HG03442 (cell line): Measurements from ENCODE around the gene ARHGAP33.
"Not testable (repeated sequence)": the region's sequence is repeated elsewhere in the genome, so short reads cannot be mapped to it uniquely, and the experiment has no call there.

ENCODE experiments used
- ATAC-seq: cut with Tn5 transposase; IDR thresholded peaks from one replicate; pipeline ENCODE4 v1.9.1; 2021; ENCODE audit warnings: mild to moderate bottlenecking, moderate library complexity; ENCODE audit not compliant: unreplicated experiment

Gene ARHGAP33

GRCh38 chr19:35790981-35791813, 15.8 kb downstream of the ARHGAP33 start:
- ATAC-seq, result no peak

- no peak for ATAC-seq
Measured at GRCh38 chr19:35791814-35792279, 16.5 kb downstream of the ARHGAP33 start.

GRCh38 chr19:35792312-35792711, 16.9 kb downstream of the ARHGAP33 start:
- ATAC-seq, result no peak

- no peak for ATAC-seq
Measured at GRCh38 chr19:35792888-35793287, 17.5 kb downstream of the ARHGAP33 start.

GRCh38 chr19:35793381-35794165, 18.2 kb downstream of the ARHGAP33 start:
- no peak for ATAC-seq

- not testable (repeated sequence) for ATAC-seq
Measured at GRCh38 chr19:35795564-35795963, 20.2 kb downstream of the ARHGAP33 start.

GRCh38 chr19:35796645-35797542, 21.5 kb downstream of the ARHGAP33 start:
- no peak for ATAC-seq

- ATAC-seq, result no peak
Measured at GRCh38 chr19:35797663-35798062, 22.3 kb downstream of the ARHGAP33 start.

GRCh38 chr19:35801828-35802227, 26.5 kb downstream of the ARHGAP33 start:
- no peak for ATAC-seq

GRCh38 chr19:35805526-35806102, 30.2 kb downstream of the ARHGAP33 start:
- ATAC-seq, result no peak

- no peak for ATAC-seq
Measured at GRCh38 chr19:35806597-35806996, 31.2 kb downstream of the ARHGAP33 start.

- ATAC-seq, result no peak
Measured at GRCh38 chr19:35807633-35808032, 32.3 kb downstream of the ARHGAP33 start.

GRCh38 chr19:35811317-35812219, 36.2 kb downstream of the ARHGAP33 start:
- no peak for ATAC-seq

GRCh38 chr19:35812220-35813042, 37.1 kb downstream of the ARHGAP33 start, which contains the start of gene PRODH2:
Gene PRODH2, minus strand, starts transcription at chr19:35812845. Its CDS starts 40 bp downstream, at chr19:35812805.
- no peak for ATAC-seq

- ATAC-seq, result no peak
Measured at GRCh38 chr19:35813043-35813890, 37.9 kb downstream of the ARHGAP33 start.

GRCh38 chr19:35816262-35816661, 40.9 kb downstream of the ARHGAP33 start:
- no peak for ATAC-seq

GRCh38 chr19:35816846-35817245, 41.5 kb downstream of the ARHGAP33 start:
- ATAC-seq, result no peak

- no peak for ATAC-seq
Measured at GRCh38 chr19:35818445-35818844, 43.1 kb downstream of the ARHGAP33 start.
